Suppressor macrophage treated with lipopolysaccharide for 4 hours (primary cell): ENCODE data around the gene GBP3.
A peak's percentile ranks its signal among the peaks of the same experiment; 100 is the strongest.

Experiments
- DNase-seq: peaks from one replicate; pipeline ENCODE4 v3.0.0-alpha.2; 2020

The GBP3 gene

DNA sequence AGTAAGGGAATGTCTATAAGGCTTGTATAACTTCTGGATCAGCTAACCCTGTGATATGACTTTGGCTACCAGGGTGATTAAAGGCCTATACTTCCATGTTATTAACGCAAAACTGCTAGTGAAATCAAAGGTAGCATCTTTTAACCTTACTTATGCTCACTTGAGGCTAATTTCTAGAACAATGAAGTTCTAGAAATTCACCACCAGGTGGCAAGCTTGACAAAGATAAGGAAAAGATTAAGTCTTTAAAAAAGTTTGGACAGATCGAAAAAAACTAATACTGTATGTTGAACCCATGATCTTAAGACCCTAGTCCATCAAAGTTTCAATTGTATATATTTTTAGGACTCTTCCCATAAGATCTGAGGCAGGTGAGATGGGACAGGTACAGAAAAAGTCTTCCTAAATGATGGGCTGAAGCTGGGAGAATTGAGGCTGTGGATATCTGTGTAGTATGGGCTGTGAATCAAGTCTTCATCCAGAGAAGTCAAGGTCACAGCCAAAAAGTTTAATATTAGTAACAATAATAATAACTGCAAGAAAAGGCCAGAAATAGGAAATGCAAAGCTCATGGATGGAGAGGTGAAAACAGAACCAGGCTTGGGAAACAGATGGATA is 49.0 kb downstream of the GBP3 start:
- peak; percentile 64 for DNase-seq

DNA sequence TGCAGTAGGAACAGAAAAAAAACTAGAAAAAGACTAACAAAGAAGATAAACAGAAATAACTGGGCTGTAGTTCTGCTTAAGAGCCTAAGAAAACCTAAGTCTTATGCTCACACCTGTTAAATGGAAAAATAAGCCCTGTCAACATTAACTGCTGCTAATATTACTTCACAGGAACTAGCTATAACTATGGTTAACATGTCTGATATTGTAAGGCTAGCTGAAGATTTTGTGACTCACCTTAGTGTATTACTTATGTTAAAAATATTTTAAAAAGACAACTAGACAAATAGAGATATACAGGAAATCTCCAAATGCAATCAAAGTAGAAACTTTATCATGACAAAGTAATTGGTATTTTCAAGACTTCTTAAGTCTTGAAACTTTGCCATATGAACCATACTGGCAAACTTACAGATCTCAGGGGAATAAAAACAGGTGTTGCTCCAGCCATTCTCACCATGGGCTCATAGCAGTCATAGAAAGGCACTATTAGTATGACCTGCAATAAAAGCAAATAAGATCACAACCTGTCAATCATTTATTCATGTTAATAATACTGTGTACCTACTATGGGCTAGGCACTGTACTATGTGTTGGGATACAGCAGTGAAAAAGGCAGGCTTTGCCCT is 60.9 kb downstream of the GBP3 start:
- DNase-seq, result no peak

DNA sequence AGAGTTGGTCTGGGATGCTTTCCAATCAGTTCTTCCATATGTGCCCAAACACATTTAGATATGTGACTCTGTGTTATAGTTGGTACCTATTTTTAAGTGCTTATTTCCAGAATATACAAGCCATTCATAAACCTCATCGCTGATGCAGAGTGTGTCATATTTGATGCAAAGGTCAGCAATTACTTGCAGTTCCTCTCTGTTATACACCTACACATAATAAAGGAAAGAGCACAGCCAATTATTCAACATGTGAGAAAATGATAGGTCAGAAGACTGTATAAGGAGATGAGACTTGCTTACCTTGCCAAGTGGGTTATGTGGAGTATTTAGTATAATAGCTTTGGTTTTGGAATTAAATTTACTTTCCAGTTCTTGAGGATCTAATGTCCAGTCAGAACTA is 61.6 kb downstream of the GBP3 start:
- no peak for DNase-seq
